WTC11 (cell line): ENCODE data around the gene NLRC5. TPM values are rescaled to one million over a fixed set of nuclear protein-coding genes. Genes with fewer than 3 reads are reported as not detected.

ENCODE experiments used
- ATAC-seq: fragments of 200-7000 bp; cut with Tn5 transposase; 2 replicates; pipeline ENCODE4 v1.10.0; 2021; ENCODE audit warnings: mild to moderate bottlenecking, moderate library complexity
- CTCF ChIA-PET: fragments of 300-600 bp; sonication (Branson Sonifier 250); formaldehyde crosslinking; loops from one replicate; lab custom pipeline; 2021; ENCODE audit warnings: antibody characterized with exemption; lab: Charles Lee
- POLR2A ChIA-PET: fragments of 350-600 bp; sonication (Branson Sonifier 250); formaldehyde crosslinking; loops from one replicate; lab custom pipeline; 2021; ENCODE audit warnings: antibody characterized with exemption; lab: Charles Lee
- DNase-seq: peaks from one replicate; pipeline ENCODE4 v3.0.0; 2021; ENCODE audit warnings: low spot score
- H3K27ac Mint-ChIP-seq: 2 replicates; pipeline ENCODE4 v1.8.0; 2021; ENCODE audit warnings: mixed read lengths
- H3K27me3 Mint-ChIP-seq: 2 replicates; pipeline ENCODE4 v1.8.0; 2021; ENCODE audit warnings: low read depth, mild to moderate bottlenecking, moderate library complexity, mixed read lengths
- H3K36me3 Mint-ChIP-seq: 2 replicates; pipeline ENCODE4 v1.8.0; 2021; ENCODE audit warnings: mixed read lengths
- H3K4me1 Mint-ChIP-seq: 2 replicates; pipeline ENCODE4 v1.8.0; 2022; ENCODE audit warnings: mixed read lengths
- H3K4me3 Mint-ChIP-seq: 2 replicates; pipeline ENCODE4 v1.8.0; 2021; ENCODE audit warnings: mild to moderate bottlenecking, moderate library complexity, mixed read lengths
- H3K9me3 Mint-ChIP-seq: 2 replicates; pipeline ENCODE4 v1.8.0; 2021; ENCODE audit warnings: mixed read lengths
- ATF2 ChIP-seq: sonication (generic); formaldehyde crosslinking; IDR thresholded peaks from 2 replicates; pipeline ENCODE4 v1.8.1; 2022; ENCODE audit warnings: low read depth, missing genetic modification reagents, borderline replicate concordance
- ATF3 ChIP-seq: sonication (generic); formaldehyde crosslinking; conservative IDR thresholded peaks from 2 replicates; pipeline ENCODE4 v1.8.1; 2022; ENCODE audit warnings: mild to moderate bottlenecking, missing genetic modification reagents
- KAT7 ChIP-seq: sonication (generic); formaldehyde crosslinking; IDR thresholded peaks from 2 replicates; pipeline ENCODE4 v1.8.1; 2023; ENCODE audit warnings: missing genetic modification reagents, mild to moderate bottlenecking, borderline replicate concordance
- MXD4 ChIP-seq: fragments of 250-450 bp; sonication (Bioruptor Pico); IDR thresholded peaks from 2 replicates; pipeline ENCODE4 v1.8.0; 2021; ENCODE audit warnings: mild to moderate bottlenecking, moderate library complexity, borderline replicate concordance
- NR1H2 ChIP-seq: sonication (generic); formaldehyde crosslinking; IDR thresholded peaks from 2 replicates; pipeline ENCODE4 v1.9.0; 2021; ENCODE audit warnings: mild to moderate bottlenecking, moderate library complexity, missing genetic modification reagents
- NR2C2 ChIP-seq: sonication (generic); formaldehyde crosslinking; IDR thresholded peaks from 2 replicates; pipeline ENCODE4 v1.8.0; 2022; ENCODE audit warnings: mild to moderate bottlenecking, missing genetic modification reagents
- NR3C1 ChIP-seq: sonication (generic); formaldehyde crosslinking; conservative IDR thresholded peaks from 2 replicates; pipeline ENCODE4 v1.8.1; 2023; ENCODE audit warnings: low read depth, mild to moderate bottlenecking, missing genetic modification reagents
- OVOL2 ChIP-seq: fragments of 250-450 bp; sonication (Bioruptor Pico); IDR thresholded peaks from 2 replicates; pipeline ENCODE4 v1.9.0; 2021; ENCODE audit warnings: mild to moderate bottlenecking, borderline replicate concordance
- PRRX2 ChIP-seq: fragments of 250-450 bp; sonication (Bioruptor Pico); IDR thresholded peaks from 2 replicates; pipeline ENCODE4 v1.8.0; 2021; ENCODE audit warnings: mild to moderate bottlenecking
- SOX15 ChIP-seq: fragments of 250-450 bp; sonication (Bioruptor Pico); IDR thresholded peaks from 2 replicates; pipeline ENCODE4 v1.9.0; 2021; ENCODE audit warnings: mild to moderate bottlenecking
- ZNF423 ChIP-seq: fragments of 250-450 bp; sonication (Bioruptor Pico); IDR thresholded peaks from 2 replicates; pipeline ENCODE4 v2.1.2; 2022; ENCODE audit warnings: mild to moderate bottlenecking, moderate library complexity
- ZNF425 ChIP-seq: fragments of 250-450 bp; sonication (Bioruptor Pico); conservative IDR thresholded peaks from 2 replicates; pipeline ENCODE4 v1.9.0; 2021; ENCODE audit warnings: mild to moderate bottlenecking
- total RNA-seq: library from RNA; stranded (reverse); gene quantifications from 3 replicates; pipeline ENCODE4 v1.2.3, GENCODE V29; 2021
- TF ChIP-seq, protein P1 (sequence below): fragments of 200-600 bp; IDR thresholded peaks from 2 replicates; pipeline ENCODE4 v1.8.0; 2022; ENCODE audit warnings: antibody characterized with exemption

NLRC5 gene
- total RNA-seq, 1 experiment from 2014 or later: 2.8 TPM

- Mint-ChIP-seq H3K36me3 (no peaks in the 10 kb centered on the region), H3K27me3 (no peaks in the 10 kb centered on the region), H3K9me3 (no peaks in the 10 kb centered on the region), H3K4me1 (peaks cover 14% of the 10 kb centered on the region), H3K4me3 (no peak overlapping the region), H3K27ac (no peak overlapping the region)
- POLR2A ChIA-PET: no interaction called here
- CTCF ChIA-PET: no interaction called here
- ATAC-seq (no peak), DNase-seq (no peak)
- TF ChIP-seq MXD4 (CRISPR knock-in tag) (no peak), ZNF423 (CRISPR knock-in tag) (no peak), NR3C1 (CRISPR knock-in tag) (no peak), ZNF425 (CRISPR knock-in tag) (no peak), ATF3 (CRISPR knock-in tag) (no peak), SOX15 (CRISPR knock-in tag) (no peak)
Measured at GRCh38 chr16:57132470-57132869, 143.1 kb downstream of the NLRC5 start.

GRCh38 chr16:57133031-57133430 lies 143.7 kb downstream of the NLRC5 start:
- Mint-ChIP-seq H3K4me3 (no peak overlapping the region), H3K27ac (no peak overlapping the region), H3K9me3 (no peaks in the 10 kb centered on the region), H3K4me1 (peaks cover 14% of the 10 kb centered on the region)
- ChIA-PET CTCF (interaction anchor here (1.1 to 2.3 kb wide), 2 partner anchors 17 to 41 kb away, joined by 6 to 16 read pairs; partner anchors contain the start of gene CPNE2), POLR2A (no interaction called here)
- no peak for DNase-seq
- TF ChIP-seq NR1H2 (CRISPR knock-in tag) (no peak), OVOL2 (CRISPR knock-in tag) (no peak), PRRX2 (CRISPR knock-in tag) (no peak), SOX15 (CRISPR knock-in tag) (no peak), NR2C2 (CRISPR knock-in tag) (no peak), KAT7 (CRISPR knock-in tag) (no peak), ATF2 (no peak)
- TF ChIP-seq, protein P1, sequence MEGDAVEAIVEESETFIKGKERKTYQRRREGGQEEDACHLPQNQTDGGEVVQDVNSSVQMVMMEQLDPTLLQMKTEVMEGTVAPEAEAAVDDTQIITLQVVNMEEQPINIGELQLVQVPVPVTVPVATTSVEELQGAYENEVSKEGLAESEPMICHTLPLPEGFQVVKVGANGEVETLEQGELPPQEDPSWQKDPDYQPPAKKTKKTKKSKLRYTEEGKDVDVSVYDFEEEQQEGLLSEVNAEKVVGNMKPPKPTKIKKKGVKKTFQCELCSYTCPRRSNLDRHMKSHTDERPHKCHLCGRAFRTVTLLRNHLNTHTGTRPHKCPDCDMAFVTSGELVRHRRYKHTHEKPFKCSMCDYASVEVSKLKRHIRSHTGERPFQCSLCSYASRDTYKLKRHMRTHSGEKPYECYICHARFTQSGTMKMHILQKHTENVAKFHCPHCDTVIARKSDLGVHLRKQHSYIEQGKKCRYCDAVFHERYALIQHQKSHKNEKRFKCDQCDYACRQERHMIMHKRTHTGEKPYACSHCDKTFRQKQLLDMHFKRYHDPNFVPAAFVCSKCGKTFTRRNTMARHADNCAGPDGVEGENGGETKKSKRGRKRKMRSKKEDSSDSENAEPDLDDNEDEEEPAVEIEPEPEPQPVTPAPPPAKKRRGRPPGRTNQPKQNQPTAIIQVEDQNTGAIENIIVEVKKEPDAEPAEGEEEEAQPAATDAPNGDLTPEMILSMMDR: no peak
- TF ChIP-seq, all 79 proteins: peak for 0
- ATAC-seq: no peak
- Mint-ChIP-seq H3K36me3 (no peaks in the 10 kb centered on the region), H3K27me3 (no peaks in the 10 kb centered on the region)

Other genes with a start within 250 kb of the NLRC5 start
- 0.05 to 0.09 TPM in 2 of 3 replicates, not detected in the other for gene SLC12A3, start 124.3 kb upstream of the NLRC5 start, total RNA-seq
- 21.4 to 30.8 TPM (median 21.7 TPM) in 3 replicates for gene HERPUD1, start 57.4 kb upstream of the NLRC5 start, total RNA-seq
- not detected in 3 replicates for gene CETP, start 27.6 kb upstream of the NLRC5 start, total RNA-seq
- gene CPNE2, start 103.0 kb downstream of the NLRC5 start, total RNA-seq: 14.0 to 17.9 TPM (median 16.7 TPM) in 3 replicates
- 102 to 107 TPM (median 104 TPM) in 3 replicates for gene PSME3IP1, start 196.5 kb downstream of the NLRC5 start, total RNA-seq
- 22.7 to 28.5 TPM (median 26.8 TPM) in 3 replicates for gene RSPRY1, start 196.8 kb downstream of the NLRC5 start, total RNA-seq